Kasumi-1 (cell line): Measurements from ENCODE around the gene SLC9A9.
"Not testable (repeated sequence)": the region's sequence is repeated elsewhere in the genome, so short reads cannot be mapped to it uniquely, and the experiment has no call there.

Experiments
- DNase-seq, 2 experiments: peaks; one replicate each; lab custom pipeline; 2025; lab: John Stamatoyannopoulos, UW

The SLC9A9 gene

DNA sequence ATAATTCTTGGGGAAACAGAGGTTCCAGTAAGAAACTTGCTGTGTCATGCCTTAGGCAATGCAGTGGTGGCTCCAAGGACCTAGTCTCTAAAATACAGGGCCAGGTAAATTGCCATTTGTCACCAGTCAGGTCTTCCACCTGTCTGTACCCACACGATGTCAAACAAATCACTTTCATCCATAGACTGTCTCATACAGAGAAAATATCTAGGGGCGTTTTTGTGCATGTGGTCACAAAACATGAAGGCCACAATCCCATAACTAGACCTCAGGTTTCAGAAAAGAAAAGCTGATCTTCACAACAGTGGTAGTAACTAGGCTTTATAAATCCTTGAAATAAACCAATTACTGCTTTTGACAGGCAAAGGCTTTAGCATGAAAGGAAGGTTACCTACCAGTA, 92.3 kb downstream of the SLC9A9 start:
- DNase-seq = no peak

DNA sequence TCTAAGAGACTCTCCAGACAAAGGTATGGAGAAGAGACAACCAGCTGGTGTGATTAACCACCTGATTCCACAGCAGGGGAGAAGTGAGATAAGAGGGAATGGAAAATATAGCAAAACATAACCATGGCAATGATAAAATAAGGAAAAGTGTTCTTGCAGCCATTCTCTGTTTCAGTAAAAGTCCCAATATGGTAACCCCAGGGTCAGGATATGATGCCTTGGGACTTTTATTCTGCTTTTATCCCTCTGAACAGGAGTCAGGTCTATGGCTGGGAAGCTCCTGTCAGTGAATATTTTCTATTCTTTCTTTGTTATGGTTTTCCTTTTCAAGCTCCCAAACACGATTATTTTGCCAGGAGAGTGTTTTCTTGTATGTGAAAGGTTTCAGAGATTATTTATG, 94.2 kb downstream of the SLC9A9 start:
- DNase-seq = no peak

DNA sequence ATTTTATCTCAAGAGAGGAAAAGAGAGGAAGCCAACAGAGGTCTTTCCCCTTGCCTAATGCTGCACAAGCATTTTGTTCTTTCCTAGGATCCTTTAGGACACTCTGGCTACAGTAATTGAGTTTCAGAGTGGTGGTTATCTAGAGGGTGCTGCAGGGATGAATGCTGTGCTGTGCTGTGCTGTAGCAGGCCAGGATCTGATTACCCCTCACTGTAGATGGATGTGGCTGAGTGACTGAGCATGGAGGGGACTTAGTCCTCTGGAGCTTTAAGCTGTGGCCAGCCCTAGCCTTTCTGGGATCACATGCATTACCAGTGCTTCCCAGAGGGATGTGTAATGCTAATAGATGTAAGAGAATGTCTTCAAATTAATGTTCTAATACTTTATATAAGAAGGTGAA, 94.8 kb downstream of the SLC9A9 start:
- DNase-seq = no peak

DNA sequence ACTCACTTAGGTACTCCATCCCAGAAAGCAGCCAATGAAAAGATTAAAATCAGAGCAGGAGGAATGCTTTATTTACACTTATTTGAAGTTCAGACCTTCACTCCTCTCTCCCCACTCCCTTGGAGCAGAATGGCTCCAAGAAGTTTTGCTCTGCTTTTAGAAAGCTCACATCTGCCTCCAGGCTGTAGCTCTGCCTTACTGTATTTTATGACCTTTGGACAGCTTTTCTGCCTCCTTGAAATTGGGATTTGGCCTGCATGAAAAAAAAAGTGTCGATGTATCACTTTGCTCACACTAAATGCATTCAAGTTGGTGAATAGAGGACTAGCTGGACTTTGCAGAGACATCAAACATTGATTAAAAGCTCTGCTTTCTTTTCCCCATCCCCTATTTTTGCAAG, 95.3 kb downstream of the SLC9A9 start:
- no peak for DNase-seq

DNA sequence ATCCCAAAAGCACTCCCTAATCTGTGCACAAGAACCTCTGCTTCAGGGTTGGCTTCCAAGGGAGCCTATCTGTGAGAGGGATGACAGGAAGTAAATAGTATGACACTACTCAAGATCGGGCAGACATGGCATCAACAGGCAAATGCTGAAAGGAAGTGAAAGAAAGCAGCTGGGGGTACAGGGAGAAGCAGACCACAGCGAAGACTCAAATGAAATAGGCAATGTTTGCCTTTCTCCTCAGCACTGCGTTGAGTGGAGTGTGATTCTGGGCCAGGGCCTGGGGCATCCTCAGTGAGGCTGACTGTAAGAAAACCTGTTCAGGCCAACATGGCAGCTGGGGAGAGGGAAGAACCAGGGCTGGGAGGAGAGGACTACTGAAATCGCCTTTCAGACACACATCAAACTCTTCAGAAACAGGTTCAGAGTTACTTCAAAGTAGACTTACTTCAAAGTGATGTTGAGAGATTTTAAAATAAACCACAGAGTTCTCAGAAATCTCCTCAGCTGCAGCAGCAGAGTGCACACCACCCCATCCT, 96.6 kb downstream of the SLC9A9 start:
- no peak for DNase-seq

DNA sequence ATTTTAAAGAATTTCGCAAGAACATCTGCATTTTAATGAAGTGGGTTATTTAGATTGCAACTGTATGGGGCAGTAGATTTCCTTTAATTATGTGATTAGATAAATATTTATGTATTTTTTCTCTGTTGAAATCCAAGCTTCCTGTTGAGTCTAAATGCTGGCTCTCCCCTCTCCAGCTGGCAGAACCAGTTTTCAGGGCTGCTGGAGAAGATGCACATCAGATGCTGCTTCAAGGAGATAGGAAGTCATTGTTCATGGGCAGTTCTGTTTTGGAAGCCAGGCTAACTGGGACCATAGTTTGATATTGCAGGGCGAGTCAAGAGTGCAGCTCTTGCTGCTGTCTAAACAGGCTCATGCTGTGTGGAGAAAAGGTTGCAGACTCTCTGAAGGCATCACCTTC, 97.4 kb downstream of the SLC9A9 start:
- DNase-seq = no peak

DNA sequence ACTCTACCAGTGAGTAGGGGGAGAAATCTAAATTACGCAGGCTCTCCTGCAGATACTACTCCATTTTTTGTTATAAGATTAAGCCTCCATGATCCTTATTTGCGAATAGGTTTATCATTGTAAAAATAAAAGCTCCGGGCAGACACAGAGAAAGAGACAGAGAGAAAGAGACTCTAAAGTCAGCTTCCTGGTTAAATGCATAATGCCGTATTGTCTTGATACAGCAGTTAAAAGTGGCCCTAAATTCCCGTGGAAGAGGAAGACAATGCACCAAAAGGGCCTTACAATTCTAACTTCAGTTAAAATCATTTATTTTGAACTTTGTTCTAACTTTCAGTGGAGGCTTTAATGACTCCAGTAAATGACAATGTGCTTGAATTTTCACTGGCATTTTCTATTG, 98.3 kb downstream of the SLC9A9 start:
- DNase-seq = no peak

DNA sequence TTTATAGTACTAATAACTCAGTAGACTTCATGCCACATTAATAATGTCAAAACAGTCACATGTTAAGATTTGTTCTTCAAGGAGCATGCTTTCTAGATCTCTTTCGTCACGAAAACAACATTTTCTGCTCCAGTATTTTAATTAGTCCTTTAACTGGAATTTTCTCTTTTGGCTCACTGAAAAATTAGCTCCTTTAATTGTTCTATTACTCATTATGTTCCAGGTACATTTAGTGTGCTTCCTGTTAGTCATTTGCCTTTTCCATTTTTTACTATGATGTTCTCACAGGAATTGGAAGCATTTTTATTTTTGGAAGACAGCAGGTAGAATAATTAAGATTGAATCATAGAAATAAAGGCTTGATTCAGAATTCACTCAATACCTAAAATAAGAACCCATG, 111.2 kb downstream of the SLC9A9 start:
- no peak for DNase-seq

DNA sequence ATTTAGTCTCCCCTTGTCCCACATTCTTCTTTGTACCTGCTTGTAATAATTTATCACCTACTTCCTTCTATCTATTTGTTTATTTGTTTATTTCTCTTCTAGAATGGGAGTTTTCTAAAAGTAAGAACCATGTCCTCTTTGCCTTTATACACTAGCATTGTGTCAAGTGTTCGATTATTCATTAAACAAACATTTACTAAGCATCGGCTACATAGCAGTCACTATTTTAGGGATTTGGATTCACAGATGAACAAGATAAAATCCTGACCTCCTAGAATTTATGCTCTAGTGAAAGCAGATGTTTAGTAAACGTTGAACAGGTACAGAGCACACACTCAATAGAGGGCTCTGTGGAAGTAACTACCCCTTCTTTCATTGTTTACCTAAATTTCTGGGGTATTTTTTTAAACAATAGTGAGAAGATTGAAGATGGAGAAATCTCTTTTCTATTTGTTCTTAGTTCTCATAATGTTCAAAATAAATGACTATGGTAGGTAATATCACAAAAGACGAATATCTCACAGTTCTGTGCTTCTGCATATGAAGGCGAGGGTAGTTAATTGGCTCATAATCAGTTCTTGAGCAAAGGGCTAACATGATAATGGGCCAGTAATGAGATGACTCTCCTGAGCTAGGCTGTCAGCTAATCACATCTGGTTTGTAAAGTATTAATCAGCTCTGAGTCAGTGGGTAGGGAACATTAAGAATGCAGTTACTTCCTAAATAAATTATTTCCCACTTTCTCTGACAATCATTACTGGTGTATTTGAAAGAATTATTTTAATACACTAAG, 111.9 kb downstream of the SLC9A9 start:
- no peak for DNase-seq

DNA sequence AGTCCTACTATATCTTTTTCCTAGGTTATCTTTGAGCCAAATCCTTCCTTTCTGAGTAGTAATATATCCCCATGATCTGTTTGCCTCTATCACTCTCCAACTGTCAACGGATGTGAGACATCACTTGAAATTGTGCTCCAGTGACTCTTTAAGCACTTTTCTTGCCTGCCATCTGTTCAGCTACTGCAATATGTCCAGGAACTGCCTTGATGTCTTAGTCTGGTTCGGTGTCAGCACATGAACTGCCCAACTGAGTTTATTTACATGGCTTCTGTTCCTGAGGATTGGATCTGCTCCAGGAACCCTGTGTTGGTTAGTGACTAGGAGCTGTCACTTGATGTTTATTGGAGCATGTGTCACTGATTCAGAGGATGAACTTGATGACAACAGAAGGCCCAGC, 116.5 kb downstream of the SLC9A9 start:
- no peak for DNase-seq

DNA sequence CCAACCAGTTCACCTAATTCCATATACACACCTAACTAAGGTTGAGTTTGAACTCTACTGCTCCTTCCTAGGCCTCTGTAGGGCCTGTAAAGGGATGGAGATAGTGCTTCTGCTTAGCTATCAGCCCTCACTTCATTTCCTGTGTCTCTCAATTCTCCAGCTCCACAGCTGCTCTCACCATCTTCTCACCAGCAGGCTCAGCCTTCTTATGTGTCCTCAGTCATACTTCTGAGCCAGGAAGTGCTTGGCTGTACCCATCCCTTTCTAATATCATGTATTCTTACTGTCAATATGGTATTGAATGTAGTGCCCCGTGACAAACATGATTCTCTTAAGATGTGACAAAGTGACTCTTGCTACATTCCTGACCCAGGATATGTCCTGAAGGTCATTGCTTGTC, 116.9 kb downstream of the SLC9A9 start:
- no peak for DNase-seq

DNA sequence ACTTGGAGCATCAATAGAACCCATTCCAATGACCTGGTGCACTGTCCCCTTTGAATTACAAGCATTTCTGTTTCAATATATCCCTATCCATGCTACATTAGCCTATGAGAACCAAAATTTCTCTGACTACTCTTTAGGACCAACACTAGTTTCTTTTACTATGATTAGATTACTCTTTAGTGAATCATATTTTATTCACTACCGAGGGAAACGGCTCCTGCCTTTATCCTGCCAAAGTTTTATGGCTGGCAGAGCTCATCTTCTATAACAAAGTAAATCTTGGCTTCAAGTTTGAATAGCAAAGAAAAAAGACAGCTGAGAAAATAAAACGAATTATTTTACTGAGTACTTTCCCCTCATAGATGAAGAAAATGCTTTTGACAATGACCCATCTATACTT, 120.9 kb downstream of the SLC9A9 start:
- DNase-seq = no peak

DNA sequence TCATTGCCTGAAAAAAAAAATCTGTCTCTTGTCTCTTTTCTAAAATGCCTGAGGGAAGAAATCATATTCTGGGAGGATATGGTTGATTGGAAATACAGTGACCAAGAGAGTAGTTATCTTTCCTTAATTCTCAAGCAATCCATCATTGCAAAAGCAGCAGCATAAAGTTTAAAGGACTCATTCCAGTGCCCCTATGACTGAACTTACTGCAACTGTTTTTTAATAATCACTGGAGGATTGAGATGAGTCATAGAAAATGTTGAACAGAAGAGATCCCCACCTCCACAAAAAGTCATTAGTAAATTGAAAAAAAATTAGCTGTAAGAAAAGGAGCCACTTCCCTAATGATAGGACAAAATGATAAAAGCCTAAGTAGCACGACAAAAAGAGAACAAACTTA, 121.5 kb downstream of the SLC9A9 start:
- DNase-seq = no peak

DNA sequence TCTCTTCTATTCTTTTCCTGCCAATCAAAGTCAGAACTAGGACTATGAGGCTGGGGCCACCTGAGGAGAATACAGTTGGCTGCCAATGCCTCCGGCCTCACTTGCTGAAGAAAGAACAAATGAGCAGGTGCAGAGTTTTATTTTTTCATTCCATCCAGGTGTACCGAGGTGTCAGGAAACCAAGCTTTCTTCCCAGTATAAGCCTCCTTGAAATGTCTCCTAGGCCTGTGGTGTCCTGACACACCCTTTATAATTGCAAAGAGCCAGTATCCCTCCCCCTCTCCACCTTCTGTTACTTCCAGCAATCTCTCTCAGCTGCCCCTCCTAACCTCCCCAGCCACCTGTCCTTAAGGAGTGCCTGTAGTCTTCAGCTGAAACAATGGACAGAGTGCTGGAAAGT, 127.9 kb downstream of the SLC9A9 start:
- no peak for DNase-seq

DNA sequence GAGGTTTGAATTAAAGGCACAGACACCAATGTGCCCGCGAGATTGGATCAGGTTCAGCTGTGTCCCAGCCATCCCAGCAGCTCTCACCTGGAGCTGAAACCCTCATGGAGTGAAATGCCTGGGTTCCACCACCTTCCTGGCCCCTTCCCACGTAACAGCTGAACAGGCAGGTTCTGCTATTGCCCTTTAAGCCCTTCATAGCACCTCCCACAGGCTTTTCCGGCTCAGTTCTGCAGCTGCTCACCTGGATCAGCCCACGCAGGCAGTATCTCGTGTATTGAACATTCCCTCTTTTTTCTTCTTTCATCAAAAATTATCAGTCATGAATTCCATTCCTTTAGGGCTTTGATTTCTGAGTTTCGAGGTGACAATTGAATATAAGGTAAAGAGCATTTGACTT, 129.8 kb downstream of the SLC9A9 start:
- DNase-seq = no peak

DNA sequence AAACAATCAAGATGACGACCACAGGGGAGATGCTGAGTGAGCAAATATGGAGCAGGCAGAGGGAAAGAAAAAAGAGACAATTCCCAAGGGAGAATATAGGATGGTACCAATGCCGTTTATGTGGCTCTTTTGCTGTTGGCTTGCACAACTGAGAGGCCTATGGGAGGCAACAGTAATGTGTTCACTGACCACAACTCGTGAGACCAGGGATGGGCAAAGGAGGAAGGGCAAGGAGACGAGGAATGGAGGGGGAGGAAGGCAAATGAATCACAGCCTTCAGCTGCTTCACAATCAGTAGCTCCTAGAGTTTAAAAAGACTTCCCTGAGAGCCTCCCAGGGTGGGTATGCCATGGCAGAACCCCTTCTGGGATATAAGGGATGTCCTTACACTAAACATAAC, 131.5 kb downstream of the SLC9A9 start:
- DNase-seq = no peak

DNA sequence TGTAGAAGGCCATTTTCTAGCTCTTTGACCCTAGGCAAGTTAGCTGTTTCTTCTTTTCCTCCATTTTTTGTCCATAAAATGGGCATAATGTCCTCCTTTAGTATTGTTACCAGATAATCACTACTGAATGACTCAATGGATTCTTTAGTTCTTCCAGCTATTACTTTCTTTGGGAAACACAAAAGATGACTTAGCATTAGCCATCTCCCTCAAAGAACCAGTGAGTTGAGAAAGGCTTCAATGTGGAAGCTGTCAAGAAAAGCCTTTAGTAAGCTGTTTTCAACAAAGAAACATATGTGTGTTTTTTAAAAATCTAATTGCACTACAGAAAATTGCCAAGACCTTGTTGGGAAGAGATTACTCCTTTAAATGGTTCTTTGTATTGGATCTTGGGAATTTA, 135.7 kb downstream of the SLC9A9 start:
- DNase-seq = no peak

DNA sequence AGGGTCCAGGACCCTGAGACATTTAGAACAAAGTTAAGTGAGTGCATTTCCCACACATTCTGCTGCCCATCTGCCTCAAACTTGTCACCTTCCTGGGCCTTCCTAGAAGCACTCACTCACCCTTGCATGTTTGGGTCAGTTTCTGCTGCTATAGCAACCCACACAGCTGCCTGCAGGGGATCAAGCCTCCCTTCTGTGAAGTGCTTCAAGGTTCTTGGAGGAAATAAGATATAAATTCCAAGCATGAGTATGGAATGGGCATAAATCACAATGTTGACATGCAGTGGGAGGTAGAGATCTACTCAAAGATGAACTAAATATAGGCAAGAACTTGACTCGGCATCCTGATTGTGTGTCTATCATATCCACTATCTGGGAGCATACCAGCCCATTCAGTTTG, 140.4 kb downstream of the SLC9A9 start:
- no peak for DNase-seq

DNA sequence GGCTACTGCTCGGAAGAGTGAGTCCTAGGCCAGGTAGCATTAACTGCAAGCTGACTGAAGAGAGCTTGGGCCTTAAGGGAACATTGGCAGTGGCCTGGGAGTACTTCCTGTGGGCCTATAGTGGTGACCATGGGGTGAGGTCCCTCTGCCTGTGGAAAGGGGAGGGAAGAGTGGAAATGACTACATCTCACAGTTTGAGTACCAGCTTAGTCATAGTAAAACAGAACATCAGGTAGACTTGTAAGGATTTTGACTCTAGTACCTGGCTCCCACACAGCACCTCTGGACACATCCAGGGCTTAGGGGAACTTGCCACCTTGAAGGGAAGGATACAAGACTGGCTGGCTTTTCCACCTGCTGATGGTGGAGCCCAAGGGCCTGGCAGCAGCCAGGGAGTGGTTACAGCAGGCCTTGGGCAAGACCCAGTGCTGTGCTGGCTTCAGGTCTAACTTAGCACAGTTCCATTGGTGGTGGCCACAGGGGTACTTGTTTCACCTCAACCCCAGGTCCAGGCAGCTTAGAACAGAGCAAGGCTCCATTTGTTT, 147.8 kb downstream of the SLC9A9 start:
- no peak for DNase-seq

DNA sequence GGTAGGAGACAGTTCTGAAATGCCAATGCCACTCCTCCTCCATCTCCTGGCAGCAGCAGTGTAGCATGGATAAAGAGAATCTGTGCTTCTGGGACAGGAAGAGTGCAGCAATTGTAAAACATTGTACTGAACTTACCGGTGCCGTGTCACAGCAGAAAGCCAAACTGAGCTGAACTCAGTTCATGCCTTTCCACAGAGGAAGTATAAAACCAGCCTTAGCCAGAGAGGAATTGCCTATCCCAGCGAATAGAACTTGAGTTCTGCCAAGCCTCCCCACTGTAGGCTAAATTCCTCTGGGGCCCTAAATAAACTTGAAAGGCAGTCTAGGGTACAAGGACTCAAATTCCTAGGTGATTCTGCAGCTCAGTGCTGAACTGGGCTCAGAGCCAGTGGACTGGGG, 148.8 kb downstream of the SLC9A9 start:
- DNase-seq = no peak

DNA sequence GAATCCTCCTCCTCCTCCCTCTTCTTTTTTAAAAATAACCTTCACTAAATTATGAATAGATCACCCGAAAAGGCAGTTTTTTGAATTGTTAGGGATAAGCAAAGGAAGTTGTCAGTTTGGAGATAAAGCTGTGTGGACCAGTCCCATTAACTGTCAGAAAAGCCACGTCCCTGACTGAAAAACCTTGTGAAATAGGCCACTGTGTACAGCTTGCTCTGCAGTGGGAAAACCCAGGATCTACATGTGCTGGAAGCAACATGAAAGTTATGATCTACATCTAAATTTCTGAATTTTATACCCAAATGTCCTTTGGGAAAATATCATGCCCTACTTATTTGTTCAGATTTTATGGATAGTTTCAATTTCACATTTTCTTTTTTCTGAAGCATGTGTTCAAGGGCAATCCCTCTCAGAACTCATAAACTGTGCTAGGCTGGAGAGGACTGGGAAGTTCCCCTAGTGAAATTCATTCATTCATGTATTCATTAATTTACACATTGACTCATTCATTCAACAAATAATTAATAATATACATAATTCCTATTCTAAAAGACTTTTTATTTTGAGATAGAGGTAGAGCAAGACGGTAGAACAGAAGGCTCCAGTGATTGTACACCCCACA, 149.5 kb downstream of the SLC9A9 start:
- no peak for DNase-seq

DNA sequence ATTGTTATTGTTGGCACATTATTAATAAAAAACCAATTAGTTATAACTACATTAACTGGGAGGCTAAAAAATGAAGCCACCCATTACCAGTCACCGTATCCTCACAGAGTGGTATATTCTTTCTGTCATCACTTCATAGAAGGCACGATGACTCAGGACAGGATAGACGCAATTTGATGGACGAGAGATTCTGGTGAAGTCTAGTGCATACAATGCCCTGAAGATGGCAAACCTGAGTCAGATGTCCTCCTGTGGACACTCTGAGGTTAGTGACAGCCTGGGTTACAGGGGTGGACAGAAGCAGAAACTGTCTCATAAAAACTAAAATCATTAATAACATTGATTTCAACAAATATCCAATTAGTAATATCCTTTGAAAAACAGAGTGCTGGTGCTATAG, 150.3 kb downstream of the SLC9A9 start:
- no peak for DNase-seq

DNA sequence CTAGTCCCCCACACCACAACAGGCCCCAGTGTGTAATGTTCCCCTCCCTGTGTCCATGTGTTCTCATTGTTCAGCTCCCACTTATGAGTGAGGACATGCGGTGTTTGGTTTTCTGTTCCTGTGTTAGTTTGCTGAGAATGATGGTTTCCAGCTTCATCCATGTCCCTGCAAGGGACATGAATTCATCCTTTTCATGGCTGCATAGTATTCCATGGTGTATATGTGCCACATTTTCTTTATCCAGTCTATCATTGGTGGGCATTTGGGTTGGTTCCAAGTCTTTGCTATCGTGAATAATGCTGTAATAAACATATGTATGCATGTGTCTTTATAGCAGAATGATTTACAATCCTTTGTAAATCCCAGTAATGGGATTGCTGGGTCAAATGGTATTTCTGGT, 152.9 kb downstream of the SLC9A9 start:
- not testable (repeated sequence) for DNase-seq
